H1 (cell line): ENCODE data around the gene G3BP1. TPM values are rescaled to one million over a fixed set of nuclear protein-coding genes. Genes with fewer than 3 reads are reported as not detected.

Source experiments
- CTCF ChIA-PET: fragments of 300-600 bp; sonication (Branson Sonifier 250); formaldehyde crosslinking; loops from one replicate; lab custom pipeline; 2021; ENCODE audit not compliant: partially characterized antibody; lab: Charles Lee
- POLR2A ChIA-PET: fragments of 300-600 bp; sonication (Branson Sonifier 250); formaldehyde crosslinking; loops from one replicate; lab custom pipeline; 2021; ENCODE audit warnings: inconsistent platforms; ENCODE audit not compliant: partially characterized antibody; lab: Charles Lee
- DNase-seq, 2 experiments: peaks; one replicate each; pipeline versions ENCODE4 v3.0.0 to v3.0.0-alpha.2; 2010 to 2022; ENCODE audit warnings: low spot score in 2 of 2, low read depth in 1 of 2, mixed read lengths in 1 of 2
- FAIRE-seq: peaks from 2 replicates; lab custom pipeline; 2011; peaks lifted over from hg19 to GRCh38; lab: Jason Lieb, UNC
- H2AFZ ChIP-seq: 2 replicates; pipeline ENCODE4 v1.8.1; 2012; ENCODE audit warnings: low read length, inconsistent platforms
- H2AK5ac ChIP-seq: 2 replicates; pipeline ENCODE4 v1.6.1; 2013; ENCODE audit warnings: low read depth, low read length
- H2BK120ac ChIP-seq: replicated peaks from 2 replicates; pipeline ENCODE3; 2013; ENCODE audit warnings: low read depth, low read length, inconsistent platforms
- H2BK12ac ChIP-seq: 2 replicates; pipeline ENCODE4 v1.6.1; 2013; ENCODE audit warnings: low read depth, low read length
- H2BK15ac ChIP-seq: 2 replicates; pipeline ENCODE4 v1.6.1; 2013; ENCODE audit warnings: low read length
- H2BK20ac ChIP-seq: 2 replicates; pipeline ENCODE4 v1.6.1; 2013; ENCODE audit warnings: low read length
- H2BK5ac ChIP-seq: 2 replicates; pipeline ENCODE4 v1.6.1; 2013; ENCODE audit warnings: low read depth, low read length
- H3K14ac ChIP-seq: 2 replicates; pipeline ENCODE4 v1.6.1; 2013; ENCODE audit warnings: inconsistent platforms; ENCODE audit not compliant: insufficient read length
- H3K18ac ChIP-seq: 2 replicates; pipeline ENCODE4 v1.6.1; 2013; ENCODE audit warnings: low read length; ENCODE audit errors: extremely low read depth
- H3K23ac ChIP-seq: 2 replicates; pipeline ENCODE4 v1.6.1; 2013; ENCODE audit warnings: inconsistent platforms; ENCODE audit not compliant: insufficient read length
- H3K23me2 ChIP-seq: 2 replicates; pipeline ENCODE4 v1.6.1; 2013; ENCODE audit warnings: low read depth, low read length
- H3K27ac ChIP-seq: 2 replicates; pipeline ENCODE4 v1.6.1; 2011; ENCODE audit warnings: low read depth, low read length, inconsistent platforms
- H3K27me3 ChIP-seq, 4 experiments: replicated peaks in 1 of 4; 1 replicate in 1 of 4; 2 replicates in 3 of 4; pipeline versions ENCODE4 v1.6.1 to v1.8.1; 2011 to 2013; ENCODE audit warnings: low read length in 3 of 4, mild to moderate bottlenecking in 3 of 4, inconsistent platforms in 2 of 4, mixed read lengths in 2 of 4, moderate library complexity in 1 of 4; ENCODE audit not compliant: control insufficient read depth in 3 of 4, insufficient read depth in 3 of 4; ENCODE audit errors: extremely low read depth in 1 of 4
- H3K36me3 ChIP-seq, 4 experiments: 2 replicates each; pipeline versions ENCODE4 v1.6.1 to v1.8.1; 2011 to 2013; ENCODE audit warnings: mild to moderate bottlenecking in 4 of 4, low read length in 3 of 4, moderate library complexity in 2 of 4, control low read depth in 1 of 4, inconsistent platforms in 1 of 4; ENCODE audit not compliant: insufficient read depth in 4 of 4, control insufficient read depth in 2 of 4
- H3K4ac ChIP-seq: replicated peaks from 2 replicates; pipeline ENCODE3; 2013; ENCODE audit warnings: low read length, low read depth, mixed read lengths, inconsistent platforms; ENCODE audit not compliant: insufficient read length
- H3K4me1 ChIP-seq, 4 experiments: replicated peaks in 1 of 4; 1 replicate in 1 of 4; 2 replicates in 3 of 4; pipeline versions ENCODE4 v1.6.1 to v1.8.1; 2011 to 2013; ENCODE audit warnings: low read length in 3 of 4, inconsistent platforms in 2 of 4, mixed read lengths in 1 of 4; ENCODE audit not compliant: insufficient read depth in 4 of 4, control insufficient read depth in 3 of 4
- H3K4me2 ChIP-seq, 2 experiments: 2 replicates each; pipeline versions ENCODE4 v1.6.1 to v1.8.1; 2011 to 2013; ENCODE audit warnings: low read depth in 2 of 2, low read length in 2 of 2, control low read depth in 1 of 2, inconsistent platforms in 1 of 2, mild to moderate bottlenecking in 1 of 2; ENCODE audit not compliant: insufficient read depth in 1 of 2
- H3K4me3 ChIP-seq, 4 experiments: fragments of 200-600, 300-600 bp in 1 of 4; sonication (generic), shearing (Covaris generic), sonication (Bioruptor Twin) in 1 of 4; 2 replicates each; pipeline versions ENCODE4 v1.5.1 to v1.8.1; 2011 to 2016; ENCODE audit warnings: low read length in 4 of 4, low read depth in 3 of 4, control low read depth in 2 of 4, inconsistent platforms in 2 of 4, mild to moderate bottlenecking in 2 of 4, mixed read lengths in 1 of 4, moderate library complexity in 1 of 4; ENCODE audit not compliant: insufficient read depth in 2 of 4; ENCODE audit errors: extremely low read depth in 1 of 4
- H3K56ac ChIP-seq: replicated peaks from 2 replicates; pipeline ENCODE3; 2013; ENCODE audit warnings: low read depth, mild to moderate bottlenecking, mixed read lengths, low read length, inconsistent platforms; ENCODE audit not compliant: insufficient read length
- H3K79me1 ChIP-seq: 2 replicates; pipeline ENCODE4 v1.6.1; 2013; ENCODE audit warnings: low read depth, low read length, control low read depth
- H3K79me2 ChIP-seq, 2 experiments: 2 replicates each; pipeline versions ENCODE4 v1.6.1 to v1.8.1; 2012 to 2013; ENCODE audit warnings: low read length in 2 of 2, mild to moderate bottlenecking in 2 of 2, inconsistent platforms in 1 of 2; ENCODE audit not compliant: insufficient read depth in 2 of 2, control insufficient read depth in 1 of 2
- H3K9ac ChIP-seq, 4 experiments: replicated peaks in 1 of 4; 1 replicate in 1 of 4; 2 replicates in 3 of 4; pipeline versions ENCODE4 v1.6.1 to v1.8.1; 2011 to 2013; ENCODE audit warnings: low read depth in 3 of 4, low read length in 3 of 4, control low read depth in 2 of 4, mild to moderate bottlenecking in 2 of 4, moderate library complexity in 2 of 4, inconsistent platforms in 1 of 4; ENCODE audit errors: extremely low read depth in 1 of 4
- H3K9me3 ChIP-seq, 2 experiments: 2 replicates each; pipeline versions ENCODE4 v1.6.1 to v1.8.1; 2012 to 2013; ENCODE audit warnings: mild to moderate bottlenecking in 2 of 2, moderate library complexity in 2 of 2, control low read depth in 1 of 2, inconsistent platforms in 1 of 2, low read depth in 1 of 2, low read length in 1 of 2, mixed read lengths in 1 of 2; ENCODE audit not compliant: insufficient read depth in 2 of 2
- H4K20me1 ChIP-seq, 2 experiments: replicated peaks in 1 of 2; 2 replicates each; pipeline versions ENCODE3 to v1.8.1; 2011 to 2013; ENCODE audit warnings: inconsistent platforms in 2 of 2, low read length in 2 of 2, mild to moderate bottlenecking in 1 of 2; ENCODE audit not compliant: insufficient read depth in 2 of 2, control insufficient read depth in 1 of 2
- H4K5ac ChIP-seq: 2 replicates; pipeline ENCODE4 v1.6.1; 2013; ENCODE audit warnings: low read length, low read depth, mixed read lengths, inconsistent platforms; ENCODE audit not compliant: insufficient read length
- H4K8ac ChIP-seq: 2 replicates; pipeline ENCODE4 v1.8.0; 2013; ENCODE audit warnings: mild to moderate bottlenecking, moderate library complexity, low read length, inconsistent platforms; ENCODE audit not compliant: insufficient read depth; ENCODE audit errors: extremely low read depth
- H4K91ac ChIP-seq: replicated peaks from 2 replicates; pipeline ENCODE3; 2013; ENCODE audit warnings: low read length, mixed read lengths, inconsistent platforms; ENCODE audit not compliant: insufficient read length
- HDAC6 ChIP-seq: IDR thresholded peaks from one replicate; pipeline ENCODE4 v1.7.1; 2012; ENCODE audit warnings: low read depth, mild to moderate bottlenecking, inconsistent platforms, low read length, moderate library complexity
- KDM4A ChIP-seq: IDR thresholded peaks from one replicate; pipeline ENCODE4 v1.7.1; 2012; ENCODE audit warnings: low read depth, mild to moderate bottlenecking, moderate library complexity, low read length, inconsistent platforms; ENCODE audit not compliant: severe bottlenecking
- POLR2A ChIP-seq, 2 experiments: IDR thresholded peaks; 1 replicate in 1 of 2; 2 replicates in 1 of 2; pipeline ENCODE4 v1.6.1; 2011; ENCODE audit warnings: low read depth in 2 of 2, low read length in 2 of 2, mild to moderate bottlenecking in 2 of 2; ENCODE audit errors: control extremely low read depth in 1 of 2
- POU5F1 ChIP-seq: IDR thresholded peaks from 2 replicates; pipeline ENCODE4 v1.6.1; 2011; ENCODE audit warnings: low read depth, mild to moderate bottlenecking, low read length, moderate library complexity
- SP1 ChIP-seq: IDR thresholded peaks from 2 replicates; pipeline ENCODE4 v1.6.1; 2011; ENCODE audit warnings: low read depth, low read length
- TAF7 ChIP-seq: optimal IDR thresholded peaks from 2 replicates; pipeline ENCODE3; 2011; ENCODE audit warnings: low read depth, mild to moderate bottlenecking, inconsistent platforms, low read length, moderate library complexity, borderline replicate concordance
- YY1 ChIP-seq: IDR thresholded peaks from 2 replicates; pipeline ENCODE4 v1.6.1; 2011; ENCODE audit warnings: low read depth, mild to moderate bottlenecking, low read length
- WGBS, 2 experiments: shearing (Covaris generic) in 1 of 2; methylation state at CpG; one replicate each; pipeline versions ENCODE4 v1.1.6 to v1.1.7; 2013 to 2015; ENCODE audit warnings: low lambda C conversion rate in 2 of 2, mixed read lengths in 2 of 2, inconsistent platforms in 1 of 2, low coverage in 1 of 2, missing lambda C conversion rate in 1 of 2; ENCODE audit not compliant: insufficient replicate concordance in 2 of 2, insufficient coverage in 1 of 2, insufficient read length in 1 of 2; ENCODE audit errors: extremely low coverage in 1 of 2, missing lambda C conversion rate in 1 of 2; 5-methylcytosine and 5-hydroxymethylcytosine counted together
- polyA plus RNA-seq, 7 experiments: library from polyadenylated mRNA; depleted of rRNA in 3 of 7; stranded (reverse) in 5 of 7; unstranded in 2 of 7; fragments of >200 nt in 5 of 7; fragments of 200-250 nt in 2 of 7; gene quantifications; 1 replicate in 5 of 7; 2 replicates in 1 of 7; 4 replicates in 1 of 7; pipeline versions ENCODE4 v1.2.1 to v1.2.3, GENCODE V29; 2011 to 2013; ENCODE audit warnings: missing spikeins in 2 of 7, mixed read lengths in 2 of 7
- total RNA-seq: library from RNA; stranded (reverse); fragmentation: NEBNext Ultra II Directional; extraction: Animal tissue kit (Norgen Biotek cat#: 25700); gene quantifications from 2 replicates; pipeline ENCODE4 v1.2.1, GENCODE V29; 2021

The G3BP1 gene
- total and polyA plus RNA-seq, 2 of the 8 experiments (the other 6 are each of a cell fraction or from before 2014, with no cell fraction given) = 71.2 to 516 TPM

DNA sequence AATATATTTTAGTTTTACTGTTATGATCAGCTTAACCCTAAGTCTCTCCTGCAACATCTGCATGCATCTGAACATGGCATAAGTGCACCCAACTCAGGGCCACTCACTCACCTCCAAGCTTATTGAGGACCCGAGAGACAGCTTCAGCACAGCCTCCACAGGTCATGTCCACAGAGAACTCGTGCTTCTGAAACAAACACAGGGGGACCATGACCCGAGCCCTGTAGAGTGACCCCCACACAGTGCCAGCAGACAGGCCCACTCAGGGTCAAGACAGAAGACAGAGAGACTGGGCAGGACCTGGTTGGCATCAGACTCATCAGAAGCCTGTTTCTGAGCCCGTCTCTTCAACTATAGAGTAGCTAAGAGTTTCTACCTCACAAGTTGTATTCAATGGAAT lies 20.2 kb upstream of the G3BP1 start:
- Histone ChIP-seq H2BK5ac (no peak overlapping the region), H2BK120ac (no peak overlapping the region), H3K27me3 (no peaks in the 10 kb centered on the region), H3K9ac (no peak overlapping the region), H3K23me2 (no peaks in the 10 kb centered on the region), H3K4me2 (no peak overlapping the region), H4K91ac (no peak overlapping the region), H3K9me3 (no peaks in the 10 kb centered on the region), H2BK12ac (no peak overlapping the region), H3K4me1 (peaks cover 0 to 4% (median 2%) of the 10 kb centered on the region in 4 experiments; a peak in 2 of 7 replicates), H3K14ac (no peak overlapping the region), H2AK5ac (no peak overlapping the region), H3K79me2 (no peaks in the 10 kb centered on the region), H3K27ac (no peak overlapping the region), H4K8ac (no peak overlapping the region), H3K4me3 (no peak overlapping the region), H3K79me1 (0 out of 2 replicates have a peak, but pooled peaks cover 3% of the 10 kb centered on the region), H4K5ac (no peak overlapping the region), H3K36me3 (peaks cover 0 to 8% (median 0%) of the 10 kb centered on the region in 4 experiments; a peak in 1 of 8 replicates), H3K56ac (no peak overlapping the region), H3K18ac (no peak overlapping the region), H2BK15ac (no peak overlapping the region), H3K23ac (no peak overlapping the region), H3K4ac (no peak overlapping the region), H4K20me1 (peaks cover 0 to 4% of the 10 kb centered on the region in 2 experiments), H2AFZ (no peak overlapping the region), H2BK20ac (no peak overlapping the region)
- FAIRE-seq = no peak
- ChIA-PET CTCF (interaction anchor here (0.5 to 38.0 kb wide), 8 partner anchors 11 to 636 kb away, joined by 3 to 991 read pairs (median 3); partner anchors contain the start of gene SLC36A1), POLR2A (interaction anchor here (19.5 kb wide), 1 partner anchor 21 kb away, joined by 182 read pairs; the partner anchor contains the start of gene G3BP1)
- no peak for TF ChIP-seq POLR2A (IDR thresholded peaks at IDR 0.05; ENCODE audit: control extremely low read depth in 1 of 2, low read depth in 2 of 2, low read length in 2 of 2)
- no peak for TF ChIP-seq HDAC6
- TF ChIP-seq SP1 = no peak
- TF ChIP-seq TAF7 = no peak
- no peak for TF ChIP-seq YY1
- TF ChIP-seq KDM4A = no peak
- no peak for TF ChIP-seq POU5F1
- 82% methylated on average over 4 of the region's 4 CpGs; no CpG with 5 or more reads in 1 of the 2 experiments for WGBS, 2 experiments
- no peak for DNase-seq
